K562 (cell line): Measurements from ENCODE around the gene GABPB2. TPM values are rescaled to one million over a fixed set of nuclear protein-coding genes. Genes with fewer than 3 reads are reported as not detected.

Experiments
- ARNT ChIP-seq, 2 experiments: fragments of 450-650 bp; IDR thresholded peaks; 2 replicates each; pipeline ENCODE4 v1.6.1; 2016; ENCODE audit warnings: mild to moderate bottlenecking in 1 of 2
- GTF2F1 ChIP-seq: IDR thresholded peaks from 2 replicates; pipeline ENCODE4 v1.6.1; 2011; ENCODE audit warnings: low read depth, low read length, improper control_type of control experiment
- KDM2B ChIP-seq: fragments of 250-450 bp; sonication (Bioruptor Pico); IDR thresholded peaks from 2 replicates; pipeline ENCODE4 v1.8.0; 2021; ENCODE audit warnings: mild to moderate bottlenecking, moderate library complexity
- MEIS2 ChIP-seq: fragments of 450-650 bp; IDR thresholded peaks from 2 replicates; pipeline ENCODE4 v1.6.1; 2014; ENCODE audit warnings: mild to moderate bottlenecking; ENCODE audit not compliant: partially characterized antibody
- NFXL1 ChIP-seq: fragments of 450-650 bp; formaldehyde crosslinking; IDR thresholded peaks from 2 replicates; pipeline ENCODE4 v1.4.0; 2021; ENCODE audit warnings: mild to moderate bottlenecking
- RBM17 ChIP-seq: fragments of 200-400 bp; formaldehyde crosslinking; IDR thresholded peaks from 2 replicates; pipeline ENCODE4 v1.6.1; 2017; ENCODE audit warnings: low read depth, mild to moderate bottlenecking, low read length, borderline replicate concordance
- SAFB ChIP-seq: fragments of 200-400 bp; formaldehyde crosslinking; IDR thresholded peaks from 2 replicates; pipeline ENCODE4 v1.6.1; 2017; ENCODE audit warnings: low read depth, low read length, borderline replicate concordance
- SAP30 ChIP-seq: fragments of 200-600 bp; sonication (generic); IDR thresholded peaks from 2 replicates; pipeline ENCODE4 v1.6.1; 2012; ENCODE audit warnings: borderline replicate concordance, low read depth, mild to moderate bottlenecking, moderate library complexity, low read length, control low read depth, inconsistent platforms; ENCODE audit not compliant: insufficient read depth, poor library complexity, severe bottlenecking
- SLC30A9 ChIP-seq: fragments of 250-450 bp; sonication (Bioruptor Pico); IDR thresholded peaks from 2 replicates; pipeline ENCODE4 v1.8.0; 2022; ENCODE audit warnings: mild to moderate bottlenecking, moderate library complexity
- SMARCE1 ChIP-seq: fragments of 450-650 bp; IDR thresholded peaks from 2 replicates; pipeline ENCODE4 v1.7.1; 2016; ENCODE audit warnings: mild to moderate bottlenecking
- ZNF143 ChIP-seq: sonication (generic); formaldehyde crosslinking; IDR thresholded peaks from 2 replicates; pipeline ENCODE4 v1.9.0; 2022; ENCODE audit warnings: mild to moderate bottlenecking, missing genetic modification reagents
- ZNF24 ChIP-seq: fragments of 450-650 bp; IDR thresholded peaks from 2 replicates; pipeline ENCODE4 v1.6.1; 2016
- ZNF282 ChIP-seq: sonication (generic); formaldehyde crosslinking; IDR thresholded peaks from 2 replicates; pipeline ENCODE4 v1.8.1; 2023; ENCODE audit warnings: missing genetic modification reagents
- ZNF57 ChIP-seq: fragments of 450-650 bp; formaldehyde crosslinking; IDR thresholded peaks from 2 replicates; pipeline ENCODE4 v1.4.0; 2020; ENCODE audit warnings: mild to moderate bottlenecking, moderate library complexity
- polyA plus RNA-seq, 8 experiments: library from polyadenylated mRNA; depleted of rRNA in 4 of 8; stranded (reverse) in 5 of 8; unstranded in 3 of 8; fragments of >200 nt; fragmentation: Nextera tagmentation in 2 of 8; fragmentation: Illumina TruSeq in 1 of 8; extraction: Ambion mirVana in 2 of 8; extraction: Trizol in 1 of 8; gene quantifications; 2 replicates each; pipeline versions ENCODE4 v1.2.1 to v1.2.3, GENCODE V29; 2011 to 2014; ENCODE audit warnings: inconsistent platforms in 1 of 8, missing spikeins in 1 of 8
- total RNA-seq, 7 experiments: library from RNA; depleted of rRNA in 6 of 7; stranded (reverse); fragments of >200 nt in 6 of 7; fragmentation: Illumina TruSeq in 2 of 7; extraction: Trizol in 2 of 7; gene quantifications; 2 replicates each; pipeline versions ENCODE4 v1.2.1 to v1.2.3, GENCODE V29; 2011 to 2021; ENCODE audit warnings: low replicate concordance in 1 of 7
- TF ChIP-seq, protein P1 (sequence below), 2 experiments: fragments of 150-350 bp in 1 of 2; IDR thresholded peaks; 2 replicates each; pipeline ENCODE4 v1.6.1; 2012 to 2016; ENCODE audit warnings: low read depth in 2 of 2, low read length in 2 of 2, mild to moderate bottlenecking in 1 of 2, moderate library complexity in 1 of 2
- TF ChIP-seq, protein P2 (sequence below): sonication (generic); formaldehyde crosslinking; IDR thresholded peaks from 2 replicates; pipeline ENCODE4 v1.8.0; 2022; ENCODE audit warnings: mild to moderate bottlenecking, low read depth, missing genetic modification reagents
- TF ChIP-seq, protein P3 (sequence below): fragments of 450-650 bp; IDR thresholded peaks from 2 replicates; pipeline ENCODE4 v1.7.0; 2016; ENCODE audit warnings: borderline replicate concordance
- TF ChIP-seq, protein P4 (sequence below): fragments of 250-450 bp; sonication (Bioruptor Pico); IDR thresholded peaks from 2 replicates; pipeline ENCODE4 v1.5.0; 2021
- TF ChIP-seq, protein P5 (sequence below): fragments of 250-450 bp; sonication (Bioruptor Pico); IDR thresholded peaks from 2 replicates; pipeline ENCODE4 v1.4.0; 2020; ENCODE audit warnings: mild to moderate bottlenecking, moderate library complexity, borderline replicate concordance

The GABPB2 gene
- total and polyA plus RNA-seq, 9 of the 15 experiments (the other 6 are each of a cell fraction or from before 2014, with no cell fraction given), result 2.2 to 13.3 (median 6.1) TPM

DNA sequence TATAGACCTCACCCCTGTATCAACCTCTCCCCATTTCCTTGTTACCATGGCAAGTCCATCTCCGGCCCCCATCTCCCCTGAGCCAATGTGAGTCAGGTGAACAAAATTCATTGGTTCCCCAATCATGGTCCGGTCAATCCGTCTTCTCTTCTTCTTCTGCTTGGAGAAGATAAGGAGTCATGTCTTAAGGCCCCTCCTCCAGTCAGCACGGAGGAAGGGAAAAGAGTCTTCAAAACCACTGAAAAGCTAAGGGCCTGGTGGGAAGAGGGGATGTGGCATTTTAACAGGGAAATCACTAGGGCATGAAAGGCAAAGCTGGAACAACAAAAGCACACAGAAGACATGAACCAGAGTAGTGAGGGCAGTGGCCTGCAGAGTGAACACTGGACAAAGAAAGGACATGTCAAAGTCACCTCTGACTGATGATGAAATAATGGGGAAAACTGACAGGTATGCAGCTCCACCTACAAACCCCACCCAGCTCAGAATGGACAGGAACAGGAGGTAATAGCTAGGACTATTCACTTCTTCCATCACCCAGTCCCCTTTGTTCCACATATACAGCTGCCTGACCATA is 15.5 kb upstream of the GABPB2 start (continued):
- TF ChIP-seq, protein P1, sequence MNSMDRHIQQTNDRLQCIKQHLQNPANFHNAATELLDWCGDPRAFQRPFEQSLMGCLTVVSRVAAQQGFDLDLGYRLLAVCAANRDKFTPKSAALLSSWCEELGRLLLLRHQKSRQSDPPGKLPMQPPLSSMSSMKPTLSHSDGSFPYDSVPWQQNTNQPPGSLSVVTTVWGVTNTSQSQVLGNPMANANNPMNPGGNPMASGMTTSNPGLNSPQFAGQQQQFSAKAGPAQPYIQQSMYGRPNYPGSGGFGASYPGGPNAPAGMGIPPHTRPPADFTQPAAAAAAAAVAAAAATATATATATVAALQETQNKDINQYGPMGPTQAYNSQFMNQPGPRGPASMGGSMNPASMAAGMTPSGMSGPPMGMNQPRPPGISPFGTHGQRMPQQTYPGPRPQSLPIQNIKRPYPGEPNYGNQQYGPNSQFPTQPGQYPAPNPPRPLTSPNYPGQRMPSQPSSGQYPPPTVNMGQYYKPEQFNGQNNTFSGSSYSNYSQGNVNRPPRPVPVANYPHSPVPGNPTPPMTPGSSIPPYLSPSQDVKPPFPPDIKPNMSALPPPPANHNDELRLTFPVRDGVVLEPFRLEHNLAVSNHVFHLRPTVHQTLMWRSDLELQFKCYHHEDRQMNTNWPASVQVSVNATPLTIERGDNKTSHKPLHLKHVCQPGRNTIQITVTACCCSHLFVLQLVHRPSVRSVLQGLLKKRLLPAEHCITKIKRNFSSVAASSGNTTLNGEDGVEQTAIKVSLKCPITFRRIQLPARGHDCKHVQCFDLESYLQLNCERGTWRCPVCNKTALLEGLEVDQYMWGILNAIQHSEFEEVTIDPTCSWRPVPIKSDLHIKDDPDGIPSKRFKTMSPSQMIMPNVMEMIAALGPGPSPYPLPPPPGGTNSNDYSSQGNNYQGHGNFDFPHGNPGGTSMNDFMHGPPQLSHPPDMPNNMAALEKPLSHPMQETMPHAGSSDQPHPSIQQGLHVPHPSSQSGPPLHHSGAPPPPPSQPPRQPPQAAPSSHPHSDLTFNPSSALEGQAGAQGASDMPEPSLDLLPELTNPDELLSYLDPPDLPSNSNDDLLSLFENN (IDR thresholded peaks at IDR 0.05; ENCODE audit: low read depth in 2 of 2, low read length in 2 of 2), result no peak
- TF ChIP-seq GTF2F1 (no peak), SAP30 (no peak), NFXL1 (no peak), SAFB (no peak), SMARCE1 (peak; percentile 67), MEIS2 (peak; percentile 78), ARNT (IDR thresholded peaks at IDR 0.05) (peak in 1 of 2 experiments; percentile 85; a peak in 2 of 4 replicates), ZNF24 (peak; percentile 31; the same call in 1 of the 2 replicates), RBM17 (no peak), SLC30A9 (CRISPR knock-in tag) (no peak), ZNF57 (no peak), ZNF143 (no peak), ZNF282 (CRISPR knock-in tag) (no peak), KDM2B (no peak)
- TF ChIP-seq, protein P2, sequence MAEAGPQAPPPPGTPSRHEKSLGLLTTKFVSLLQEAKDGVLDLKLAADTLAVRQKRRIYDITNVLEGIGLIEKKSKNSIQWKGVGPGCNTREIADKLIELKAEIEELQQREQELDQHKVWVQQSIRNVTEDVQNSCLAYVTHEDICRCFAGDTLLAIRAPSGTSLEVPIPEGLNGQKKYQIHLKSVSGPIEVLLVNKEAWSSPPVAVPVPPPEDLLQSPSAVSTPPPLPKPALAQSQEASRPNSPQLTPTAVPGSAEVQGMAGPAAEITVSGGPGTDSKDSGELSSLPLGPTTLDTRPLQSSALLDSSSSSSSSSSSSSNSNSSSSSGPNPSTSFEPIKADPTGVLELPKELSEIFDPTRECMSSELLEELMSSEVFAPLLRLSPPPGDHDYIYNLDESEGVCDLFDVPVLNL, result no peak
- TF ChIP-seq, protein P3, sequence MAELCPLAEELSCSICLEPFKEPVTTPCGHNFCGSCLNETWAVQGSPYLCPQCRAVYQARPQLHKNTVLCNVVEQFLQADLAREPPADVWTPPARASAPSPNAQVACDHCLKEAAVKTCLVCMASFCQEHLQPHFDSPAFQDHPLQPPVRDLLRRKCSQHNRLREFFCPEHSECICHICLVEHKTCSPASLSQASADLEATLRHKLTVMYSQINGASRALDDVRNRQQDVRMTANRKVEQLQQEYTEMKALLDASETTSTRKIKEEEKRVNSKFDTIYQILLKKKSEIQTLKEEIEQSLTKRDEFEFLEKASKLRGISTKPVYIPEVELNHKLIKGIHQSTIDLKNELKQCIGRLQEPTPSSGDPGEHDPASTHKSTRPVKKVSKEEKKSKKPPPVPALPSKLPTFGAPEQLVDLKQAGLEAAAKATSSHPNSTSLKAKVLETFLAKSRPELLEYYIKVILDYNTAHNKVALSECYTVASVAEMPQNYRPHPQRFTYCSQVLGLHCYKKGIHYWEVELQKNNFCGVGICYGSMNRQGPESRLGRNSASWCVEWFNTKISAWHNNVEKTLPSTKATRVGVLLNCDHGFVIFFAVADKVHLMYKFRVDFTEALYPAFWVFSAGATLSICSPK, result no peak
- TF ChIP-seq, protein P4, sequence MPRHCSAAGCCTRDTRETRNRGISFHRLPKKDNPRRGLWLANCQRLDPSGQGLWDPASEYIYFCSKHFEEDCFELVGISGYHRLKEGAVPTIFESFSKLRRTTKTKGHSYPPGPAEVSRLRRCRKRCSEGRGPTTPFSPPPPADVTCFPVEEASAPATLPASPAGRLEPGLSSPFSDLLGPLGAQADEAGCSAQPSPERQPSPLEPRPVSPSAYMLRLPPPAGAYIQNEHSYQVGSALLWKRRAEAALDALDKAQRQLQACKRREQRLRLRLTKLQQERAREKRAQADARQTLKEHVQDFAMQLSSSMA (CRISPR knock-in tag), result no peak
- TF ChIP-seq, protein P5, sequence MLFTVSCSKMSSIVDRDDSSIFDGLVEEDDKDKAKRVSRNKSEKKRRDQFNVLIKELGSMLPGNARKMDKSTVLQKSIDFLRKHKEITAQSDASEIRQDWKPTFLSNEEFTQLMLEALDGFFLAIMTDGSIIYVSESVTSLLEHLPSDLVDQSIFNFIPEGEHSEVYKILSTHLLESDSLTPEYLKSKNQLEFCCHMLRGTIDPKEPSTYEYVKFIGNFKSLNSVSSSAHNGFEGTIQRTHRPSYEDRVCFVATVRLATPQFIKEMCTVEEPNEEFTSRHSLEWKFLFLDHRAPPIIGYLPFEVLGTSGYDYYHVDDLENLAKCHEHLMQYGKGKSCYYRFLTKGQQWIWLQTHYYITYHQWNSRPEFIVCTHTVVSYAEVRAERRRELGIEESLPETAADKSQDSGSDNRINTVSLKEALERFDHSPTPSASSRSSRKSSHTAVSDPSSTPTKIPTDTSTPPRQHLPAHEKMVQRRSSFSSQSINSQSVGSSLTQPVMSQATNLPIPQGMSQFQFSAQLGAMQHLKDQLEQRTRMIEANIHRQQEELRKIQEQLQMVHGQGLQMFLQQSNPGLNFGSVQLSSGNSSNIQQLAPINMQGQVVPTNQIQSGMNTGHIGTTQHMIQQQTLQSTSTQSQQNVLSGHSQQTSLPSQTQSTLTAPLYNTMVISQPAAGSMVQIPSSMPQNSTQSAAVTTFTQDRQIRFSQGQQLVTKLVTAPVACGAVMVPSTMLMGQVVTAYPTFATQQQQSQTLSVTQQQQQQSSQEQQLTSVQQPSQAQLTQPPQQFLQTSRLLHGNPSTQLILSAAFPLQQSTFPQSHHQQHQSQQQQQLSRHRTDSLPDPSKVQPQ (CRISPR knock-in tag), result no peak
